ENCODE results near the gene ZNF678. TPM values are rescaled to one million over a fixed set of nuclear protein-coding genes. Genes with fewer than 3 reads are reported as not detected.
"Not testable (repeated sequence)": the region's sequence is repeated elsewhere in the genome, so short reads cannot be mapped to it uniquely, and the experiment has no call there.

Gene ZNF678
- total and polyA plus RNA-seq, 2 donors (not counting 1 experiment from before 2014, with no cell fraction given) = 2.2 to 7.3 TPM

GRCh38 chr1:227707846-227708245, 144.5 kb downstream of the ZNF678 start:
- no peaks in the 10 kb centered on the region for H3K27me3 ChIP-seq (ENCODE audit: control insufficient read depth, insufficient read depth, low read length)
- H4K20me1 ChIP-seq (ENCODE audit: control insufficient read depth, extremely low read depth, insufficient read depth, low read length) = no peaks in the 10 kb centered on the region
- H3K4me3 ChIP-seq (replicated peaks in 1 of 4; ENCODE audit: control extremely low read depth in 1 of 4, insufficient read depth in 1 of 4, low read depth in 3 of 4, low read length in 4 of 4) = no peak overlapping the region
- H3K36me3 ChIP-seq (ENCODE audit: control insufficient read depth, insufficient read depth, low read length) = no peaks in the 10 kb centered on the region
- no peaks in the 10 kb centered on the region for H3K9me3 ChIP-seq (ENCODE audit: control insufficient read depth, insufficient read depth, low read depth, low read length)
- H2AFZ ChIP-seq (ENCODE audit: low read length) = no peak overlapping the region
- H3K4me2 ChIP-seq (ENCODE audit: extremely low read depth, insufficient read depth, low read length) = no peak overlapping the region
- H3K9ac ChIP-seq (ENCODE audit: insufficient read depth, low read length) = no peak overlapping the region
- H3K27ac ChIP-seq (ENCODE audit: insufficient read depth, low read length) = no peak overlapping the region
- no peaks in the 10 kb centered on the region for H3K4me1 ChIP-seq (ENCODE audit: control insufficient read depth, extremely low read depth, insufficient read depth, low read length)
- DNase-seq (ENCODE audit: low read depth in 2 of 2) = no peak
- TF ChIP-seq EZH2 (IDR thresholded peaks at IDR 0.05; ENCODE audit: low read length, missing control alignments) = no peak
- TF ChIP-seq, protein P1, sequence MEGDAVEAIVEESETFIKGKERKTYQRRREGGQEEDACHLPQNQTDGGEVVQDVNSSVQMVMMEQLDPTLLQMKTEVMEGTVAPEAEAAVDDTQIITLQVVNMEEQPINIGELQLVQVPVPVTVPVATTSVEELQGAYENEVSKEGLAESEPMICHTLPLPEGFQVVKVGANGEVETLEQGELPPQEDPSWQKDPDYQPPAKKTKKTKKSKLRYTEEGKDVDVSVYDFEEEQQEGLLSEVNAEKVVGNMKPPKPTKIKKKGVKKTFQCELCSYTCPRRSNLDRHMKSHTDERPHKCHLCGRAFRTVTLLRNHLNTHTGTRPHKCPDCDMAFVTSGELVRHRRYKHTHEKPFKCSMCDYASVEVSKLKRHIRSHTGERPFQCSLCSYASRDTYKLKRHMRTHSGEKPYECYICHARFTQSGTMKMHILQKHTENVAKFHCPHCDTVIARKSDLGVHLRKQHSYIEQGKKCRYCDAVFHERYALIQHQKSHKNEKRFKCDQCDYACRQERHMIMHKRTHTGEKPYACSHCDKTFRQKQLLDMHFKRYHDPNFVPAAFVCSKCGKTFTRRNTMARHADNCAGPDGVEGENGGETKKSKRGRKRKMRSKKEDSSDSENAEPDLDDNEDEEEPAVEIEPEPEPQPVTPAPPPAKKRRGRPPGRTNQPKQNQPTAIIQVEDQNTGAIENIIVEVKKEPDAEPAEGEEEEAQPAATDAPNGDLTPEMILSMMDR (conservative IDR thresholded peaks at IDR 0.05 in 1 of 2, IDR thresholded peaks at IDR 0.05 in 1 of 2; ENCODE audit: low read depth in 1 of 2, low read length in 2 of 2) = no peak
- H3K79me2 ChIP-seq (ENCODE audit: control insufficient read depth, insufficient read depth, low read length) = no peaks in the 10 kb centered on the region

- no peaks in the 10 kb centered on the region for H3K9me3 ChIP-seq (ENCODE audit: control insufficient read depth, insufficient read depth, low read depth, low read length)
- TF ChIP-seq, protein P1 (conservative IDR thresholded peaks at IDR 0.05 in 1 of 2, IDR thresholded peaks at IDR 0.05 in 1 of 2; ENCODE audit: low read depth in 1 of 2, low read length in 2 of 2) = no peak
- TF ChIP-seq EZH2 (IDR thresholded peaks at IDR 0.05; ENCODE audit: low read length, missing control alignments) = no peak
- H4K20me1 ChIP-seq (ENCODE audit: control insufficient read depth, extremely low read depth, insufficient read depth, low read length) = no peaks in the 10 kb centered on the region
- no peak for DNase-seq (ENCODE audit: low read depth in 2 of 2)
- no peak overlapping the region for H3K27ac ChIP-seq (ENCODE audit: insufficient read depth, low read length)
- no peak overlapping the region for H3K9ac ChIP-seq (ENCODE audit: insufficient read depth, low read length)
- no peaks in the 10 kb centered on the region for H3K79me2 ChIP-seq (ENCODE audit: control insufficient read depth, insufficient read depth, low read length)
- H3K27me3 ChIP-seq (ENCODE audit: control insufficient read depth, insufficient read depth, low read length) = no peaks in the 10 kb centered on the region
- no peak overlapping the region for H2AFZ ChIP-seq (ENCODE audit: low read length)
- no peaks in the 10 kb centered on the region for H3K4me1 ChIP-seq (ENCODE audit: control insufficient read depth, extremely low read depth, insufficient read depth, low read length)
- no peak overlapping the region for H3K4me3 ChIP-seq (replicated peaks in 1 of 4; ENCODE audit: control extremely low read depth in 1 of 4, insufficient read depth in 1 of 4, low read depth in 3 of 4, low read length in 4 of 4)
- no peaks in the 10 kb centered on the region for H3K36me3 ChIP-seq (ENCODE audit: control insufficient read depth, insufficient read depth, low read length)
- no peak overlapping the region for H3K4me2 ChIP-seq (ENCODE audit: extremely low read depth, insufficient read depth, low read length)
These were observed 146.1 kb downstream of the ZNF678 start for GRCh38 chr1:227709451-227709850.

DNA sequence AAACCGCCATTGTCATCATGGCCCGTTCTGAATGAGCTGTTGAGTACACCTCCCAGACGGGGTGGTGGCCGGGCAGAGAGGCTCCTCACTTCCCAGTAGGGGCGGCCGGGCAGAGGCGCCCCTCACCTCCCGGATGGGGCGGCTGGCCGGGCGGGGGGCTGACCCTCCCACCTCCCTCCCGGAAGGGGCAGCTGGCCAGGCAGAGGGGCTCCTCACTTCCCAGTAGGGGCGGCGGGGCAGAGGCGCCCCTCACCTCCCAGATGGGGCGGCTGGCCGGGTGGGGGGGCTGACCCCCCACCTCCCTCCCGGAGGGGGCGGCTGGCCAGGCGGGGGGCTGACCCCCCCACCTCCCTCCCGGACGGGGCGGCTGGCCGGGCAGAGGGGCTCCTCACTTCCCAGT, 147.1 kb downstream of the ZNF678 start:
- not testable (repeated sequence) for H3K4me2 ChIP-seq (ENCODE audit: extremely low read depth, insufficient read depth, low read length); H4K20me1 ChIP-seq (ENCODE audit: control insufficient read depth, extremely low read depth, insufficient read depth, low read length); H3K9ac ChIP-seq (ENCODE audit: insufficient read depth, low read length); H3K27ac ChIP-seq (ENCODE audit: insufficient read depth, low read length); DNase-seq (ENCODE audit: low read depth in 2 of 2); H3K79me2 ChIP-seq (ENCODE audit: control insufficient read depth, insufficient read depth, low read length); H2AFZ ChIP-seq (ENCODE audit: low read length); H3K36me3 ChIP-seq (ENCODE audit: control insufficient read depth, insufficient read depth, low read length); H3K9me3 ChIP-seq (ENCODE audit: control insufficient read depth, insufficient read depth, low read depth, low read length); H3K4me1 ChIP-seq (ENCODE audit: control insufficient read depth, extremely low read depth, insufficient read depth, low read length); H3K4me3 ChIP-seq (replicated peaks in 1 of 4; ENCODE audit: control extremely low read depth in 1 of 4, insufficient read depth in 1 of 4, low read depth in 3 of 4, low read length in 4 of 4); H3K27me3 ChIP-seq (ENCODE audit: control insufficient read depth, insufficient read depth, low read length)
